Coronary artery (tissue), 2 donors: ENCODE measurements around the gene ANKRD10.

Experiments used
- DNase-seq: peaks from one replicate; pipeline ENCODE4 v3.0.0-alpha.2; 2017; ENCODE audit warnings: low spot score
- H3K27ac ChIP-seq, 2 donors: fragments of 200-600 bp; sonication (generic); one replicate each; pipeline ENCODE4 v1.5.1; 2016 to 2019
- H3K4me3 ChIP-seq: fragments of 200-600 bp; sonication (generic); 2 replicates; pipeline ENCODE4 v1.5.1; 2016; ENCODE audit warnings: mild to moderate bottlenecking, moderate library complexity
- CTCF ChIP-seq: fragments of 200-600 bp; sonication (generic); IDR thresholded peaks from one replicate; pipeline ENCODE4 v1.5.1; 2019; ENCODE audit warnings: antibody characterized with exemption

The ANKRD10 gene

DNA sequence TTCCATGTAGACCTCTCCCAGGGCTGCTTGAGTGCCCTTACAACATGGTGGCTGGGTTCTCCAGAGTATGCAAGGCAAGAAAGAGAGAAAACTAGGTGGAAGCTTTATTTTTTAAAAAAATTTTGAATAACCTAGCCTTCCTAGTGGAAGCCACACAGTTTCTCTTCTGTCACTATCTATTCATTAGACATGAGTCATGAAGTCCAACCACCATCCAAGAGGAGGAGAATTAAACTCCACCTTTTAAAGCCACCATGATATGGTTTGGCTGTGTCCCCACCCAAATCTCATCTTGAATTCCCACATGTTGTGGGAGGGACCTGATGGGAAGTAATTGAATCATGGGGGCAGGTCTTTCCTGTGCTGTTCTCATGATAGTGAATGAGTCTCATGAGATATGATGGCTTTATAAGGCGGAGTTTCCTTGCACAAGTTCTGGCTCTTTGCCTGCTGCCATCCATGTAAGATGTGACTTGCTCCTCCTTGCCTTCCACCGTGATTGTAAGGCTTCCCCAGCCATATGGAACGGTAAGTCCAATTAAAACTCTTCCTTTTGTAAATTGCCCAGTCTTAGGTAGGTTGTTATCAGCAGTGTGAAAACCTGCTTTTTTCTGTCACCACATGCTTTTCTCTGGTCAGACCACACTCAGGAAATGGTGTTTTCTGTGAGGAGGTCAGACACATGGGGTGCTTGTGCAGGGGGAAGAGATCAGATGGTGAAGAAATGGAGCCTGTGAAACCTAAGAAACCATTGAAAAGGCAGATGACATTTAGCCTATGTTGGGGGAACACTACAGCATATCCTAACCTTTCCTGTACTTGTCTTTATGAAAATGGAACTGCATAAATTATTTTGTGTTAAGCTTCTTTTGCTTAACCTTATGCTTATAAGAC lies 57.7 kb downstream of the ANKRD10 start:
- DNase-seq: no peak
- Histone ChIP-seq H3K4me3 (no peak overlapping the region), H3K27ac (no peak overlapping the region)
- no peak for TF ChIP-seq CTCF

GRCh38 chr13:110855363-110855762 lies 59.5 kb downstream of the ANKRD10 start:
- DNase-seq: no peak
- Histone ChIP-seq H3K4me3 (no peak overlapping the region), H3K27ac (no peak overlapping the region)
- no peak for TF ChIP-seq CTCF

- DNase-seq: no peak
- Histone ChIP-seq H3K27ac (no peak overlapping the region), H3K4me3 (no peak overlapping the region)
- TF ChIP-seq CTCF: no peak
Measured at GRCh38 chr13:110854866-110855265, 60.0 kb downstream of the ANKRD10 start.

DNA sequence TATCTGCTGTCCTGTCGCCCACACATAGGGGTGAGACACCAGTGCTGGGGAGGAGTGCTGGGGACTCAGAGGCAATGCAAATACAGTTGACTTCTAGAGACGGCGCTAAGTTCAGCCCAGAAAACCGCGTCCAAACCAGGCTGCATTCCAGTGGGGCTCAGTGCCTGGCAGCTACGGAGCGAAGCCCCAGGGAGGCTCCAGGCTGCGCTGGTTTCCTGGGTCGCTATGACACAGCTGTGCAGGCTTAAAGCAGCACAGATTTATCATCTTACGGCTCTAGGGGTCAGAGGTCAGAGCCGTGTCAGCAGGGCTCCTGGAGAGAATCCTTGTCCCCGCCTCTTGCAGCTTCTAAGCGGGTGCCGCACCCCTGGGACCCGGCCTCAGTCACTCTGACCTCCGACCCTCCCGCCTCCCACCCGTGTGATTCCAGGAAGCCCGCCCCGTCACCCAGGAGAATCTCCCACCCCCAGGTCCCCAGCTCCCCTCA lies 61.6 kb downstream of the ANKRD10 start:
- Histone ChIP-seq H3K27ac (no peak overlapping the region), H3K4me3 (no peak overlapping the region)
- DNase-seq: no peak
- no peak for TF ChIP-seq CTCF

GRCh38 chr13:110850840-110851239 lies 64.0 kb downstream of the ANKRD10 start:
- DNase-seq: no peak
- no peak for TF ChIP-seq CTCF
- Histone ChIP-seq H3K4me3 (no peak overlapping the region), H3K27ac (no peak overlapping the region)

DNA sequence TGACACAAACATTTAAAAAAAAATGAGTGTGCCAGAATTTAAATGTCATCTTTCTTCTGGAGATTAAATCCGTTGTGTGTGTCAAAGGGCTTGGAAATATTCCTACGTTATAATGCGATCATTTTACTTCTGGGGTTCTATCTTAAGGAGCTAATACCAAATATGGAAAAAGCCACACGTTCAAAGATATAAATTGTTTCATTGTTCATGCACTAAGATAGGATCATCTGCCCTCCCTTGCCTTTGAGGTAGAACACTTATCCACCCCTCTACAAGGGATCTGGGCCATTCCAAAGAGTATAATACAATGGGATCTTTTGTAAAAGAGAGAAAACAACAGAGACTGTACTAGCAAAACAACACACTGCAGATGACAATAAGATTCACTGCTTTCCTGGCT lies 64.9 kb downstream of the ANKRD10 start:
- Histone ChIP-seq H3K4me3 (no peak overlapping the region), H3K27ac (no peak overlapping the region)
- no peak for TF ChIP-seq CTCF
- DNase-seq: no peak

- no peak for DNase-seq
- no peak overlapping the region for H3K4me3 ChIP-seq
- no peak overlapping the region for H3K27ac ChIP-seq
- TF ChIP-seq CTCF: no peak
Measured at GRCh38 chr13:110845520-110845919, 69.3 kb downstream of the ANKRD10 start.
